ENCODE results near the gene TMEM151B.

The TMEM151B gene

GRCh38 chr6:44269921-44270525, at the start of gene TMEM151B:
TSS of gene TMEM151B (plus strand) at chr6:44270450. CDS start at chr6:44270743, 293 bp downstream.
- no peak for TF ChIP-seq CTCF (IDR thresholded peaks at IDR 0.05; ENCODE audit: low read length, missing control alignments)
- no peak within 1 kb of the TSS for H3K4me3 ChIP-seq (replicated peaks; ENCODE audit: low read depth, low read length)
- DNase-seq (ENCODE audit: low read depth): no peak

- H3K4me3 ChIP-seq (replicated peaks; ENCODE audit: low read depth, low read length): no peak overlapping the region
- no peak for DNase-seq (ENCODE audit: low read depth)
- no peak for TF ChIP-seq CTCF (IDR thresholded peaks at IDR 0.05; ENCODE audit: low read length, missing control alignments)
Observed at GRCh38 chr6:44220913-44221290, 49.3 kb upstream of the TMEM151B start.

GRCh38 chr6:44221291-44221960, 48.8 kb upstream of the TMEM151B start:
- TF ChIP-seq CTCF (IDR thresholded peaks at IDR 0.05; ENCODE audit: low read length, missing control alignments): peak; percentile 87
- H3K4me3 ChIP-seq (replicated peaks; ENCODE audit: low read depth, low read length): no peak overlapping the region
- peak; percentile 87 for DNase-seq (ENCODE audit: low read depth)

- no peak for TF ChIP-seq CTCF (IDR thresholded peaks at IDR 0.05; ENCODE audit: low read length, missing control alignments)
- H3K4me3 ChIP-seq (replicated peaks; ENCODE audit: low read depth, low read length): no peak overlapping the region
- no peak for DNase-seq (ENCODE audit: low read depth)
Observed at GRCh38 chr6:44221961-44222335, 48.3 kb upstream of the TMEM151B start.

GRCh38 chr6:44222486-44223318, 47.5 kb upstream of the TMEM151B start:
- no peak for DNase-seq (ENCODE audit: low read depth)
- H3K4me3 ChIP-seq (replicated peaks; ENCODE audit: low read depth, low read length): peak overlapping the region; percentile 52
- TF ChIP-seq CTCF (IDR thresholded peaks at IDR 0.05; ENCODE audit: low read length, missing control alignments): no peak

GRCh38 chr6:44223319-44224028, 46.8 kb upstream of the TMEM151B start, which contains the start of gene SLC29A1:
TSS of gene SLC29A1 (plus strand) at chr6:44223595. CDS start at chr6:44227314, 3,719 bp downstream.
- H3K4me3 ChIP-seq (replicated peaks; ENCODE audit: low read depth, low read length): peak within 1 kb of the TSS; percentile 52
- peak; percentile 39 for DNase-seq (ENCODE audit: low read depth)
- TF ChIP-seq CTCF (IDR thresholded peaks at IDR 0.05; ENCODE audit: low read length, missing control alignments): no peak
